K562 (cell line): ENCODE data around the gene LLGL2. TPM values are rescaled to one million over a fixed set of nuclear protein-coding genes. Genes with fewer than 3 reads are reported as not detected.

Experiments used
- CBFA2T2 ChIP-seq: fragments of 450-650 bp; conservative IDR thresholded peaks from 2 replicates; pipeline ENCODE4 v1.6.1; 2017; ENCODE audit warnings: mild to moderate bottlenecking
- GATA2 ChIP-seq: sonication (generic); formaldehyde crosslinking; IDR thresholded peaks from 2 replicates; pipeline ENCODE4 v1.4.0; 2020; ENCODE audit warnings: mild to moderate bottlenecking, missing genetic modification reagents
- PHF8 ChIP-seq: fragments of 200-600 bp; sonication (generic); IDR thresholded peaks from 2 replicates; pipeline ENCODE4 v1.6.1; 2012; ENCODE audit warnings: mixed run types, mild to moderate bottlenecking, inconsistent platforms, low read length, moderate library complexity, borderline replicate concordance
- TEAD1 ChIP-seq, 2 experiments: fragments of 450-650 bp in 1 of 2; sonication (generic) in 1 of 2; formaldehyde crosslinking; IDR thresholded peaks; 2 replicates each; pipeline versions ENCODE4 v1.4.0 to v1.8.0; 2020 to 2022; ENCODE audit warnings: mild to moderate bottlenecking in 2 of 2, missing genetic modification reagents in 1 of 2
- XRCC4 ChIP-seq: IDR thresholded peaks from one replicate; pipeline ENCODE4 v1.6.1; 2011; ENCODE audit not compliant: insufficient read depth, insufficient read length; ENCODE audit errors: extremely low read depth
- ZNF436 ChIP-seq: fragments of 250-450, 450-650 bp; sonication (Bioruptor Pico); formaldehyde crosslinking; IDR thresholded peaks from 2 replicates; pipeline ENCODE4 v1.7.0; 2020; ENCODE audit warnings: mild to moderate bottlenecking
- polyA plus RNA-seq, 8 experiments: library from polyadenylated mRNA; depleted of rRNA in 4 of 8; stranded (reverse) in 5 of 8; unstranded in 3 of 8; fragments of >200 nt; fragmentation: Nextera tagmentation in 2 of 8; fragmentation: Illumina TruSeq in 1 of 8; extraction: Ambion mirVana in 2 of 8; extraction: Trizol in 1 of 8; gene quantifications; 2 replicates each; pipeline versions ENCODE4 v1.2.1 to v1.2.3, GENCODE V29; 2011 to 2014; ENCODE audit warnings: inconsistent platforms in 1 of 8, missing spikeins in 1 of 8
- total RNA-seq, 7 experiments: library from RNA; depleted of rRNA in 6 of 7; stranded (reverse); fragments of >200 nt in 6 of 7; fragmentation: Illumina TruSeq in 2 of 7; extraction: Trizol in 2 of 7; gene quantifications; 2 replicates each; pipeline versions ENCODE4 v1.2.1 to v1.2.3, GENCODE V29; 2011 to 2021; ENCODE audit warnings: low replicate concordance in 1 of 7
- TF ChIP-seq, protein P1 (sequence below), 2 experiments: fragments of 450-650 bp in 1 of 2; sonication (generic) in 1 of 2; formaldehyde crosslinking in 1 of 2; IDR thresholded peaks; 2 replicates each; pipeline versions ENCODE4 v1.7.1 to v1.9.0; 2016 to 2022; ENCODE audit warnings: inconsistent platforms in 1 of 2, mild to moderate bottlenecking in 1 of 2, missing genetic modification reagents in 1 of 2

LLGL2 gene
- total and polyA plus RNA-seq, 9 of the 15 experiments (the other 6 are each of a cell fraction or from before 2014, with no cell fraction given) = 0.32 to 24.4 (median 10.2) TPM

DNA sequence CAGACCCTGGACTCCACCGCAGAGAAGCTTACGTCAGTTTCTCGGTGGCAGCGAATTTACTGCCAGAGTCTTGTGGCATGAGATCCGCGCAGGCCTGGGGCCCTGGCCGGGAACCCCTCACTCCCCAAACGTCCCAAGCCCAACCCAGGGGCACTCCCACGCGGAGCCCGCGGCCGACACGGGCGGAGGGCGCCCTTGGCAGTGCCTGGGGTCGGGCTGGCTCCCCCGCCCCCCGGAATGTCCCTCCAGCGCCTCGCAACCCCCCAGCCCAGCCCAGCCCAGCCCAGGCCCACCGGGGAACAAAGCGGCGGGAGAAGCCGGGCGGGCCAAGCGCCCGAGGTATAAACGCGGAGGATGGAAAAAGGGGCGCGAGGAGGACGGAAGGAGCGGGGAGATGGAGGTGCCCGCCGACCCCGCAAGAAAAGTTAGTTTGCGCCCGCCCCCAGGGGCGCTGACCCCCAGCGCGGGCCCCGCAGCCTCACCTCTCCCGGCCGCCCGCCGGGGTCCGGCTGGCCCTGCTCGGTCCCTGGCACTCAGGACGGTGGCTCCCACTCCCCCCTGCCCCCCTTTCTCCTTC lies 10.5 kb upstream of the LLGL2 start (continued):
- TF ChIP-seq, protein P1, sequence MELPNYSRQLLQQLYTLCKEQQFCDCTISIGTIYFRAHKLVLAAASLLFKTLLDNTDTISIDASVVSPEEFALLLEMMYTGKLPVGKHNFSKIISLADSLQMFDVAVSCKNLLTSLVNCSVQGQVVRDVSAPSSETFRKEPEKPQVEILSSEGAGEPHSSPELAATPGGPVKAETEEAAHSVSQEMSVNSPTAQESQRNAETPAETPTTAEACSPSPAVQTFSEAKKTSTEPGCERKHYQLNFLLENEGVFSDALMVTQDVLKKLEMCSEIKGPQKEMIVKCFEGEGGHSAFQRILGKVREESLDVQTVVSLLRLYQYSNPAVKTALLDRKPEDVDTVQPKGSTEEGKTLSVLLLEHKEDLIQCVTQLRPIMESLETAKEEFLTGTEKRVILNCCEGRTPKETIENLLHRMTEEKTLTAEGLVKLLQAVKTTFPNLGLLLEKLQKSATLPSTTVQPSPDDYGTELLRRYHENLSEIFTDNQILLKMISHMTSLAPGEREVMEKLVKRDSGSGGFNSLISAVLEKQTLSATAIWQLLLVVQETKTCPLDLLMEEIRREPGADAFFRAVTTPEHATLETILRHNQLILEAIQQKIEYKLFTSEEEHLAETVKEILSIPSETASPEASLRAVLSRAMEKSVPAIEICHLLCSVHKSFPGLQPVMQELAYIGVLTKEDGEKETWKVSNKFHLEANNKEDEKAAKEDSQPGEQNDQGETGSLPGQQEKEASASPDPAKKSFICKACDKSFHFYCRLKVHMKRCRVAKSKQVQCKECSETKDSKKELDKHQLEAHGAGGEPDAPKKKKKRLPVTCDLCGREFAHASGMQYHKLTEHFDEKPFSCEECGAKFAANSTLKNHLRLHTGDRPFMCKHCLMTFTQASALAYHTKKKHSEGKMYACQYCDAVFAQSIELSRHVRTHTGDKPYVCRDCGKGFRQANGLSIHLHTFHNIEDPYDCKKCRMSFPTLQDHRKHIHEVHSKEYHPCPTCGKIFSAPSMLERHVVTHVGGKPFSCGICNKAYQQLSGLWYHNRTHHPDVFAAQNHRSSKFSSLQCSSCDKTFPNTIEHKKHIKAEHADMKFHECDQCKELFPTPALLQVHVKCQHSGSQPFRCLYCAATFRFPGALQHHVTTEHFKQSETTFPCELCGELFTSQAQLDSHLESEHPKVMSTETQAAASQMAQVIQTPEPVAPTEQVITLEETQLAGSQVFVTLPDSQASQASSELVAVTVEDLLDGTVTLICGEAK (IDR thresholded peaks at IDR 0.05) = no peak
- TF ChIP-seq, protein P1 (CRISPR knock-in tag; IDR thresholded peaks at IDR 0.05) = no peak
- TF ChIP-seq XRCC4 (no peak), GATA2 (CRISPR knock-in tag) (no peak), CBFA2T2 (no peak), TEAD1 (CRISPR knock-in tag; IDR thresholded peaks at IDR 0.05) (peak in 1 of 2 experiments; percentile 60; a peak in 1 of 4 replicates), PHF8 (peak; percentile 32; the same call in 1 of the 2 replicates), ZNF436 (CRISPR knock-in tag) (no peak)
- TF ChIP-seq, all 486 proteins: peak for 11
